Stimulated activated CD4-positive, alpha-beta T cell treated with anti-CD3 and anti-CD28 coated beads, Interleukin-4, amount 100 ng/mL, for 1 hour (primary cell): ENCODE results near the gene METTL1.
"Not testable (repeated sequence)": the region's sequence is repeated elsewhere in the genome, so short reads cannot be mapped to it uniquely, and the experiment has no call there.

Experiments
- DNase-seq: peaks from one replicate; pipeline ENCODE4 v3.0.0-alpha.2; 2020

Gene METTL1

GRCh38 chr12:57721846-57722608, 49.9 kb downstream of the METTL1 start:
- DNase-seq, result not testable (repeated sequence)

GRCh38 chr12:57720606-57721595, 51.0 kb downstream of the METTL1 start:
- no peak for DNase-seq

GRCh38 chr12:57719777-57720605, 51.9 kb downstream of the METTL1 start:
- DNase-seq, result no peak

GRCh38 chr12:57718641-57719528, 53.0 kb downstream of the METTL1 start:
- DNase-seq, result no peak
